Naive B cell (primary cell): Measurements from ENCODE around the gene PLA2G4D. TPM values are rescaled to one million over a fixed set of nuclear protein-coding genes. Genes with fewer than 3 reads are reported as not detected.

Experiments
- ATAC-seq, 2 donors: fragments of 150-1000 bp; cut with Tn5 transposase; 2 replicates each; pipeline ENCODE4 v1.10.0; 2021; ENCODE audit warnings: low read depth in 2 of 2, mild to moderate bottlenecking in 2 of 2, moderate library complexity in 2 of 2
- DNase-seq: peaks from one replicate; pipeline ENCODE4 v3.0.0; 2022
- H3K27ac Mint-ChIP-seq, 6 donors: one replicate each; pipeline ENCODE4 v1.8.0; 2020 to 2022; ENCODE audit warnings: mild to moderate bottlenecking in 6 of 6, mixed read lengths in 6 of 6, moderate library complexity in 5 of 6, inconsistent platforms in 2 of 6
- H3K27me3 Mint-ChIP-seq, 3 donors: one replicate each; pipeline ENCODE4 v1.8.0; 2021 to 2022; ENCODE audit warnings: mixed read lengths in 3 of 3, mild to moderate bottlenecking in 1 of 3
- H3K36me3 Mint-ChIP-seq, 2 donors: one replicate each; pipeline ENCODE4 v1.8.0; 2020 to 2022; ENCODE audit warnings: mixed read lengths in 2 of 2, inconsistent platforms in 1 of 2, mild to moderate bottlenecking in 1 of 2
- H3K4me1 Mint-ChIP-seq, 3 donors: one replicate each; pipeline ENCODE4 v1.8.0; 2020 to 2022; ENCODE audit warnings: mixed read lengths in 3 of 3, inconsistent platforms in 1 of 3, mild to moderate bottlenecking in 1 of 3, moderate library complexity in 1 of 3
- H3K4me3 Mint-ChIP-seq, 8 donors: one replicate each; pipeline ENCODE4 v1.8.0; 2020 to 2022; ENCODE audit warnings: mild to moderate bottlenecking in 8 of 8, mixed read lengths in 8 of 8, moderate library complexity in 8 of 8, inconsistent platforms in 2 of 8
- H3K9me3 Mint-ChIP-seq, 7 donors: one replicate each; pipeline ENCODE4 v1.8.0; 2020 to 2022; ENCODE audit warnings: mixed read lengths in 7 of 7, mild to moderate bottlenecking in 5 of 7, inconsistent platforms in 2 of 7, moderate library complexity in 1 of 7
- polyA plus RNA-seq, 6 donors: library from polyadenylated mRNA; unstranded; fragments of 300-500 nt; fragmentation: Illumina TruSeq; gene quantifications; one replicate each; pipeline ENCODE4 v1.2.3, GENCODE V29; 2021; ENCODE audit warnings: low read depth in 6 of 6

Gene PLA2G4D
- polyA plus RNA-seq, 6 donors from 2014 or later: not detected

- Mint-ChIP-seq H3K4me3 (peak overlapping the region in 1 of 8 donors; percentile 10), H3K36me3 (no peaks in the 10 kb centered on the region), H3K27me3 (peaks cover 0 to 17% (median 9%) of the 10 kb centered on the region in 3 donors), H3K27ac (peak overlapping the region in 1 of 6 donors; percentile 19), H3K4me1 (no peaks in the 10 kb centered on the region), H3K9me3 (no peaks in the 10 kb centered on the region)
- no peak for ATAC-seq
- no peak for DNase-seq
These were observed 70.1 kb downstream of the PLA2G4D start for GRCh38 chr15:42024303-42024702.

- Mint-ChIP-seq H3K27me3 (peaks cover 15 to 18% (median 15%) of the 10 kb centered on the region in 3 donors), H3K9me3 (no peaks in the 10 kb centered on the region), H3K4me1 (no peaks in the 10 kb centered on the region), H3K27ac (no peak overlapping the region), H3K36me3 (no peaks in the 10 kb centered on the region), H3K4me3 (no peak overlapping the region)
- DNase-seq (no peak), ATAC-seq (no peak)
These were observed 72.8 kb downstream of the PLA2G4D start for GRCh38 chr15:42021593-42021992.

GRCh38 chr15:42020713-42021273 lies 73.6 kb downstream of the PLA2G4D start, which contains the start of gene PLA2G4E:
Gene PLA2G4E, minus strand, starts transcription at chr15:42021042. Its CDS starts 12 bp downstream, at chr15:42021030.
- Mint-ChIP-seq H3K9me3 (no peaks in the 10 kb centered on the region), H3K27ac (no peak within 1 kb of the TSS), H3K27me3 (peaks cover 9 to 19% (median 14%) of the 10 kb centered on the region in 3 donors), H3K4me3 (no peak within 1 kb of the TSS), H3K4me1 (no peaks in the 10 kb centered on the region), H3K36me3 (no peaks in the 10 kb centered on the region)
- ATAC-seq (no peak), DNase-seq (no peak)

- ATAC-seq (no peak), DNase-seq (no peak)
- no peak overlapping the region for H3K4me3 Mint-ChIP-seq
- no peaks in the 10 kb centered on the region for H3K9me3 Mint-ChIP-seq
- peaks cover 14 to 28% (median 20%) of the 10 kb centered on the region in 3 donors for H3K27me3 Mint-ChIP-seq
- no peaks in the 10 kb centered on the region for H3K4me1 Mint-ChIP-seq
- no peak overlapping the region for H3K27ac Mint-ChIP-seq
- no peaks in the 10 kb centered on the region for H3K36me3 Mint-ChIP-seq
These were observed 75.8 kb downstream of the PLA2G4D start for GRCh38 chr15:42018306-42019224.

Other genes with a start within 250 kb of the PLA2G4D start
- not detected for gene SPTBN5, start 200.5 kb downstream of the PLA2G4D start, polyA plus RNA-seq
- gene EHD4, start 122.0 kb downstream of the PLA2G4D start, polyA plus RNA-seq: 1 to 10 TPM; 4.1 to 9.2 (median 6.9) TPM
- gene PLA2G4E, start 73.5 kb downstream of the PLA2G4D start, polyA plus RNA-seq: not detected
- not detected for gene PLA2G4F, start 62.1 kb upstream of the PLA2G4D start, polyA plus RNA-seq
- 10 to 100 TPM; 14.9 to 42.7 (median 28.9) TPM for gene VPS39, start 113.7 kb upstream of the PLA2G4D start, polyA plus RNA-seq
- gene GANC, start 178.6 kb upstream of the PLA2G4D start, polyA plus RNA-seq: 10 to 100 TPM; 20.8 to 48.7 (median 36.6) TPM
- 10 to 100 TPM; 37.5 to 66.8 (median 48.7) TPM for gene TMEM87A, start 178.9 kb upstream of the PLA2G4D start, polyA plus RNA-seq